ENCODE measurements around the gene CAMK1G. TPM values are rescaled to one million over a fixed set of nuclear protein-coding genes. Genes with fewer than 3 reads are reported as not detected.

Gene CAMK1G
- total RNA-seq, 1 donor from 2014 or later: not detected

- Histone ChIP-seq H3K27me3 (ENCODE audit: low read depth) (no peaks in the 10 kb centered on the region), H3K4me1 (no peaks in the 10 kb centered on the region), H3K4me3 (no peak overlapping the region), H3K27ac (replicated peaks) (no peak overlapping the region), H3K9me3 (replicated peaks) (no peaks in the 10 kb centered on the region), H3K36me3 (no peaks in the 10 kb centered on the region)
- intact Hi-C loops (cut with micrococcal nuclease): no loop called here
- TF ChIP-seq CTCF (IDR thresholded peaks at IDR 0.05; ENCODE audit: borderline replicate concordance): no peak
- no peak for DNase-seq
Measured at GRCh38 chr1:209597499-209597898, 14.0 kb downstream of the CAMK1G start.

- H3K4me3 ChIP-seq: no peak overlapping the region
- H3K36me3 ChIP-seq: no peaks in the 10 kb centered on the region
- no peak for TF ChIP-seq CTCF (IDR thresholded peaks at IDR 0.05; ENCODE audit: borderline replicate concordance)
- H3K9me3 ChIP-seq (replicated peaks): no peaks in the 10 kb centered on the region
- no peak overlapping the region for H3K27ac ChIP-seq (replicated peaks)
- no peaks in the 10 kb centered on the region for H3K4me1 ChIP-seq
- intact Hi-C loops (cut with micrococcal nuclease): no loop called here
- H3K27me3 ChIP-seq (ENCODE audit: low read depth): no peaks in the 10 kb centered on the region
- no peak for DNase-seq
Measured at GRCh38 chr1:209598227-209598626, 14.7 kb downstream of the CAMK1G start.

- no peaks in the 10 kb centered on the region for H3K9me3 ChIP-seq (replicated peaks)
- TF ChIP-seq CTCF (IDR thresholded peaks at IDR 0.05; ENCODE audit: borderline replicate concordance): no peak
- no peaks in the 10 kb centered on the region for H3K4me1 ChIP-seq
- H3K27ac ChIP-seq (replicated peaks): no peak overlapping the region
- H3K4me3 ChIP-seq: no peak overlapping the region
- H3K27me3 ChIP-seq (ENCODE audit: low read depth): no peaks in the 10 kb centered on the region
- intact Hi-C loops (cut with micrococcal nuclease): no loop called here
- DNase-seq: no peak
- no peaks in the 10 kb centered on the region for H3K36me3 ChIP-seq
Measured at GRCh38 chr1:209600541-209600940, 17.0 kb downstream of the CAMK1G start.

- no peak for DNase-seq
- Histone ChIP-seq H3K4me1 (no peaks in the 10 kb centered on the region), H3K36me3 (no peaks in the 10 kb centered on the region), H3K4me3 (no peak overlapping the region), H3K27ac (replicated peaks) (no peak overlapping the region), H3K27me3 (ENCODE audit: low read depth) (no peaks in the 10 kb centered on the region), H3K9me3 (replicated peaks) (no peaks in the 10 kb centered on the region)
- peak; percentile 78 for TF ChIP-seq CTCF (IDR thresholded peaks at IDR 0.05; ENCODE audit: borderline replicate concordance)
- intact Hi-C loops (cut with micrococcal nuclease): no loop called here
Measured at GRCh38 chr1:209601809-209602657, 18.5 kb downstream of the CAMK1G start.

GRCh38 chr1:209603877-209604276 is 20.4 kb downstream of the CAMK1G start:
- no peak for TF ChIP-seq CTCF (IDR thresholded peaks at IDR 0.05; ENCODE audit: borderline replicate concordance)
- Histone ChIP-seq H3K4me3 (no peak overlapping the region), H3K36me3 (no peaks in the 10 kb centered on the region), H3K27me3 (ENCODE audit: low read depth) (no peaks in the 10 kb centered on the region), H3K27ac (replicated peaks) (no peak overlapping the region), H3K4me1 (no peaks in the 10 kb centered on the region), H3K9me3 (replicated peaks) (no peaks in the 10 kb centered on the region)
- DNase-seq: no peak
- intact Hi-C loops (cut with micrococcal nuclease): no loop called here

Measured in left ventricle myocardium inferior (tissue), 1 donor.